Sigmoid colon (tissue), 7 donors: Measurements from ENCODE around the gene TYMP. TPM values are rescaled to one million over a fixed set of nuclear protein-coding genes. Genes with fewer than 3 reads are reported as not detected.

Source experiments
- DNase-seq: peaks from one replicate; pipeline ENCODE4 v3.0.0-alpha.2; 2019
- H3K27ac ChIP-seq, 4 donors: fragments of 200-600 bp; sonication (generic); one replicate each; pipeline ENCODE4 v1.5.1; 2016 to 2019; ENCODE audit warnings: mild to moderate bottlenecking in 1 of 4
- H3K27me3 ChIP-seq, 3 donors: fragments of 200-600 bp; sonication (generic); one replicate each; pipeline ENCODE4 v1.5.1; 2019; ENCODE audit warnings: mild to moderate bottlenecking in 1 of 3
- H3K36me3 ChIP-seq, 4 donors: fragments of 200-600 bp; sonication (generic); one replicate each; pipeline ENCODE4 v1.5.1; 2016 to 2019
- H3K4me1 ChIP-seq, 4 donors: fragments of 200-600 bp; sonication (generic); one replicate each; pipeline ENCODE4 v1.5.1; 2017 to 2019
- H3K4me3 ChIP-seq, 4 donors: fragments of 200-600 bp; sonication (generic); one replicate each; pipeline ENCODE4 v1.5.1; 2017 to 2019; ENCODE audit warnings: mild to moderate bottlenecking in 2 of 4, moderate library complexity in 1 of 4
- H3K9me3 ChIP-seq, 4 donors: fragments of 200-600 bp in 3 of 4; sonication (generic) in 3 of 4; one replicate each; pipeline versions ENCODE4 v1.5.1 to v1.6.1; 2013 to 2019
- EP300 ChIP-seq, 4 donors: sonication (generic); formaldehyde crosslinking; IDR thresholded peaks; one replicate each; pipeline ENCODE4 v1.6.1; 2017; ENCODE audit warnings: antibody characterized with exemption in 4 of 4
- POLR2A ChIP-seq, 2 donors: fragments of 450-650 bp; IDR thresholded peaks; one replicate each; pipeline ENCODE4 v1.6.1; 2016; ENCODE audit warnings: antibody characterized with exemption in 2 of 2, mild to moderate bottlenecking in 2 of 2, moderate library complexity in 2 of 2
- POLR2AphosphoS5 ChIP-seq, 4 donors: sonication (generic); formaldehyde crosslinking; IDR thresholded peaks; one replicate each; pipeline ENCODE4 v1.6.1; 2017; ENCODE audit warnings: antibody characterized with exemption in 4 of 4
- WGBS, 2 donors: extraction: QIAGEN DNeasy Blood & Tissue Kit; methylation state at CpG; one replicate each; pipeline ENCODE4 v1.1.7; 2013; 5-methylcytosine and 5-hydroxymethylcytosine counted together
- intact Hi-C: fragments of 100-400 bp; cut with DNase I; formaldehyde crosslinking; loops from one replicate; pipeline ENCODE4 v1.15.1; 2023
- polyA plus RNA-seq, 3 donors: library from polyadenylated mRNA; stranded (reverse); fragments of 200-250 nt; gene quantifications; one replicate each; pipeline ENCODE4 v1.2.3, GENCODE V29; 2013
- total RNA-seq, 4 donors: library from RNA; depleted of rRNA; stranded (reverse); fragments of >200 nt; gene quantifications; one replicate each; pipeline ENCODE4 v1.1.0, GENCODE V29; 2016
- TF ChIP-seq, protein P1 (sequence below), 4 experiments: fragments of 450-650 bp in 3 of 4; fragments of 200-600 bp in 1 of 4; IDR thresholded peaks; one replicate each; pipeline ENCODE4 v1.5.1; 2016 to 2019; ENCODE audit warnings: antibody characterized with exemption in 4 of 4, mild to moderate bottlenecking in 3 of 4, moderate library complexity in 2 of 4
- donor health status: healthy with polysubstance abuse.
- donor health status: Bipolar disorder and iron deficiency.
- donor health status: healthy.

The TYMP gene
- total and polyA plus RNA-seq, 7 donors = 17.4 to 169 (median 23.0) TPM

DNA sequence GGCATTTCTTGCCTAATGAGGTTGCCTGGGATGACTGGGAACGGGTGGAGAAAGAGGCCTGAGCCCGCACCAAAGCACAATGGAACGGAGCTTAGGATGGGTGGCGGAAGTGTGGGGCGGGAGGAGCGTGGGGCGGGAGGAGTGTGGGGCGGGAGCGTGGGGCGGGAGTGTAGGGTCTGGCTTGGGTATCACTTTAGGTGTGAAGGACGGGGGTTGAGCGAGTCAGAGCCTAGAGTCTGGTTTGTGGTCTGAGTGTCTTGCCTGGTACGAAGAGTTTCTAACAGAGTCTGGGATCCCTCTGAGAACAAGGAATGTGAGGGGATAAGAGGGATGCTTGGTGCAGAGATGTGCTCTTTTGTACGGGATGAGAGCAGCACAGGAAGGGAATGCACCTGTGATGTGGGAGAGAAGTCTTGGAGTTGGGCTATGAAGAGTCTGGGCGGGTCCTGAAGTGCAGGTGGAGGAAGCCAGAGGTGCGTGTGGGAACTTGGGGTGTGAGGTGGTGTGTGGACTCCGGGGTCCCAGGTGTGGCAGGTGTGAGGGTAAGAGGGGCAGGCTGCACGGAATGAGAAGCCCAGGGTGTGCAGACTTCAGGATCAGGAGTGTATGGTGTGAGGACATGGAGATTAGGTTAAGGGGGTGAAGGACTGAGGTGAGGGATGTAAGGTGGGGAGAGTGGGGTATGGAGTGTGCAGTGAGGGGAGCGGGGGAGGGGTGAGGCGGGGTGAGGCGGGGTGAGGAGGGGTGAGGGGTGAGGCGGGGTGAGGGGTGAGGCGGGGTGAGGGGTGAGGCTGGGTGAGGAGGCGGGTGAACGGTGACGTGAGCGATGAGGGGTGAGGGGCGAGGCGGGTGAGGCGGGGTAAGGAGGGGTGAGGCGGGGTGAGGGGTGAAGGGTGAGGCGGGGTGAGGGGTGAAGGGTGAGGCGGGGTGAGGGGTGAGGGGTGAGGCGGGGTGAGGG is 31.9 kb upstream of the TYMP start:
- peak; percentile 64 for DNase-seq
- intact Hi-C loops = loop anchor here (1.0 to 5.0 kb wide), 4 partner anchors 21 to 59 kb away; partner anchors contain the start of genes CHKB, NCAPH2 and SCO2
- H3K4me1 ChIP-seq = peaks cover 0 to 11% (median 8%) of the 10 kb centered on the region in 4 donors
- WGBS, 2 donors = 51 to 70% methylated on average over 32 of the region's 34 CpGs
- TF ChIP-seq POLR2A (IDR thresholded peaks at IDR 0.05) (no peak), POLR2AphosphoS5 (IDR thresholded peaks at IDR 0.05) (no peak), EP300 (IDR thresholded peaks at IDR 0.05) (no peak)
- TF ChIP-seq, protein P1, sequence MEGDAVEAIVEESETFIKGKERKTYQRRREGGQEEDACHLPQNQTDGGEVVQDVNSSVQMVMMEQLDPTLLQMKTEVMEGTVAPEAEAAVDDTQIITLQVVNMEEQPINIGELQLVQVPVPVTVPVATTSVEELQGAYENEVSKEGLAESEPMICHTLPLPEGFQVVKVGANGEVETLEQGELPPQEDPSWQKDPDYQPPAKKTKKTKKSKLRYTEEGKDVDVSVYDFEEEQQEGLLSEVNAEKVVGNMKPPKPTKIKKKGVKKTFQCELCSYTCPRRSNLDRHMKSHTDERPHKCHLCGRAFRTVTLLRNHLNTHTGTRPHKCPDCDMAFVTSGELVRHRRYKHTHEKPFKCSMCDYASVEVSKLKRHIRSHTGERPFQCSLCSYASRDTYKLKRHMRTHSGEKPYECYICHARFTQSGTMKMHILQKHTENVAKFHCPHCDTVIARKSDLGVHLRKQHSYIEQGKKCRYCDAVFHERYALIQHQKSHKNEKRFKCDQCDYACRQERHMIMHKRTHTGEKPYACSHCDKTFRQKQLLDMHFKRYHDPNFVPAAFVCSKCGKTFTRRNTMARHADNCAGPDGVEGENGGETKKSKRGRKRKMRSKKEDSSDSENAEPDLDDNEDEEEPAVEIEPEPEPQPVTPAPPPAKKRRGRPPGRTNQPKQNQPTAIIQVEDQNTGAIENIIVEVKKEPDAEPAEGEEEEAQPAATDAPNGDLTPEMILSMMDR (IDR thresholded peaks at IDR 0.05) = no peak
- H3K9me3 ChIP-seq = no peaks in the 10 kb centered on the region
- H3K27ac ChIP-seq = no peak overlapping the region
- H3K27me3 ChIP-seq = no peaks in the 10 kb centered on the region
- no peaks in the 10 kb centered on the region for H3K36me3 ChIP-seq
- H3K4me3 ChIP-seq = no peak overlapping the region

DNA sequence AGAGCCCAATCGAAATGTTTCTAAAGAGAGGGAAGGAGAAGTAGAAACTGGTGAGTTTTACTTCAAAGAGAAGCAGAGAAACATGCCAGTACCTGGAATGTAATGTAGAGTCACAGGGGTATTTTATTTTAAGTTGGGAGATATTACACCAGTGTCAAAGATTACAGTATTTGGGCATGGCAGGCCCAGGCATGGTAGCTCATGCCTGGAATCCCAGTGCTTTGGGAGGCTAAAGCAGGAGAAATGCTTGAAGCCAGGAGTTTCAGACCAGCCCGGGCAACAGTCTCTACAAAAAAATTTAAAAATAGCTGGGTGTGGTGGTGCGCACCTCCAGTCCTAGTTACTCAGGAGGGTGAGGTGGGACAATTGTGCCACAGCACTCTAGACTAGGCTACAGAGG is 30.2 kb upstream of the TYMP start:
- DNase-seq = no peak
- no peaks in the 10 kb centered on the region for H3K9me3 ChIP-seq
- TF ChIP-seq POLR2A (IDR thresholded peaks at IDR 0.05) (no peak), EP300 (IDR thresholded peaks at IDR 0.05) (no peak), POLR2AphosphoS5 (IDR thresholded peaks at IDR 0.05) (no peak)
- TF ChIP-seq, protein P1 (IDR thresholded peaks at IDR 0.05) = no peak
- intact Hi-C loops = loop anchor here (5.0 kb wide), 1 partner anchor 33 kb away; the partner anchor contains the start of gene SCO2
- peaks cover 0 to 11% (median 8%) of the 10 kb centered on the region in 4 donors for H3K4me1 ChIP-seq
- 88 to 89% methylated on average over 3 of the region's 3 CpGs for WGBS, 2 donors
- no peaks in the 10 kb centered on the region for H3K36me3 ChIP-seq
- no peak overlapping the region for H3K27ac ChIP-seq
- no peak overlapping the region for H3K4me3 ChIP-seq
- no peaks in the 10 kb centered on the region for H3K27me3 ChIP-seq

DNA sequence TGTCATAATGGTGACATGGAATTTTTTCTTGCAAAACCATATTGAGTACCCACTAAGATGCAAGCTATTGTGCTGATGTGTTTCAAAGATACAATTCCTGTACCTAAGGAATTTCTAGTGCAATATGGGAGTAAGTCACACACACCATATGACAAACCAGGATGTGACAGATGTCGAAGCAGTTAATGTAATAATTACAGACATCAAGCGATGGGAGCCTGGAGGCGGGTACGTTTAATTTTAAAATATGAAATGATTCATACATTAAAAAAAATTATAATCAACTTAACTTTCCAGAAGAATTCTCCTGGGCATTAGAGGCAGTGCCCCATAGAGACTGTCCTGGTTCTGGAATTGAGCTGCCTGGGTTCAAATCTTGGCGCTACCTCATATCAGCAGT is 26.9 kb upstream of the TYMP start:
- Histone ChIP-seq H3K9me3 (no peaks in the 10 kb centered on the region), H3K36me3 (no peaks in the 10 kb centered on the region), H3K4me1 (no peaks in the 10 kb centered on the region), H3K27ac (no peak overlapping the region), H3K4me3 (no peak overlapping the region), H3K27me3 (no peaks in the 10 kb centered on the region)
- no peak for DNase-seq
- WGBS, 2 donors = 87 to 90% methylated on average over 5 of the region's 5 CpGs
- intact Hi-C loops = no loop called here
- TF ChIP-seq POLR2A (IDR thresholded peaks at IDR 0.05) = no peak
- TF ChIP-seq, protein P1 (IDR thresholded peaks at IDR 0.05) = no peak
- no peak for TF ChIP-seq POLR2AphosphoS5 (IDR thresholded peaks at IDR 0.05)

DNA sequence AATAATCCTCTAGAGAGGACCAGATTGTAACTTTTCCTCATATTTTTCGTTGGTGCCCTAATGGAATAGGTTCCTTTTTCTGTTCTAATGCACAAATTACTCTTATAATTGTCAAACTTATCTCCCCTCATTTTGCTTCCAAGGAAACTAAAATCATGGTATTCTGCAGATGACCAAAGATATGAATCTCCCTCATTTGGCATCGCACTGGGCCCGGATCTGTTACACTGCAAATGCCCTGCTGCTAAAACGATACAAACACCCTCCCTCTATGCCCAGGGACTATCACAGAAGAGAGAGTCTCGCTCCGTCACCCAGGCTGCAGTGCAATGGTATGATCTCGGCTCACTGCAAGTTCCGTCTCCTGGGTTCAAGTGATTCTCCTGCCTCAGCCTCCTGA is 23.5 kb upstream of the TYMP start:
- no peak overlapping the region for H3K27ac ChIP-seq
- no peak for DNase-seq
- peaks cover 13 to 24% (median 16%) of the 10 kb centered on the region in 3 donors for H3K27me3 ChIP-seq
- H3K9me3 ChIP-seq = no peaks in the 10 kb centered on the region
- WGBS, 2 donors = 84 to 92% methylated on average over 8 of the region's 8 CpGs
- H3K4me3 ChIP-seq = no peak overlapping the region
- H3K36me3 ChIP-seq = no peaks in the 10 kb centered on the region
- H3K4me1 ChIP-seq = peaks cover 0 to 10% (median 8%) of the 10 kb centered on the region in 4 donors
- intact Hi-C loops = no loop called here
- TF ChIP-seq POLR2AphosphoS5 (IDR thresholded peaks at IDR 0.05) = no peak
- no peak for TF ChIP-seq EP300 (IDR thresholded peaks at IDR 0.05)
- no peak for TF ChIP-seq POLR2A (IDR thresholded peaks at IDR 0.05)
- TF ChIP-seq, protein P1 (IDR thresholded peaks at IDR 0.05) = no peak
